GM21529 (cell line): ENCODE results near the gene RFX1.
"Not testable (repeated sequence)": the region's sequence is repeated elsewhere in the genome, so short reads cannot be mapped to it uniquely, and the experiment has no call there.

Experiments
- ATAC-seq: cut with Tn5 transposase; IDR thresholded peaks from one replicate; pipeline ENCODE4 v1.9.1; 2021; ENCODE audit not compliant: unreplicated experiment

Gene RFX1

GRCh38 chr19:14027856-14028450 is 21.8 kb upstream of the RFX1 start, which contains the start of gene RLN3:
RLN3 (plus strand) TSS chr19:14028148; CDS start chr19:14028205, 57 bp downstream.
- ATAC-seq: no peak

GRCh38 chr19:14026652-14027192 is 20.6 kb upstream of the RFX1 start:
- not testable (repeated sequence) for ATAC-seq

- ATAC-seq: no peak
Observed at GRCh38 chr19:14023404-14024235, 17.5 kb upstream of the RFX1 start.

- ATAC-seq: no peak
Observed at GRCh38 chr19:14022469-14022868, 16.3 kb upstream of the RFX1 start.

- no peak for ATAC-seq
Observed at GRCh38 chr19:14021474-14021873, 15.4 kb upstream of the RFX1 start.

- ATAC-seq: not testable (repeated sequence)
Observed at GRCh38 chr19:14019739-14020138, 13.6 kb upstream of the RFX1 start.

- ATAC-seq: no peak
Observed at GRCh38 chr19:14019100-14019499, 13.0 kb upstream of the RFX1 start.

GRCh38 chr19:14015524-14016035 is 9.5 kb upstream of the RFX1 start:
- ATAC-seq: peak; percentile 79

GRCh38 chr19:14012378-14012915 is 6.3 kb upstream of the RFX1 start:
- no peak for ATAC-seq

- ATAC-seq: peak; percentile 33
Observed at GRCh38 chr19:14006766-14007562, 844 bp upstream of the RFX1 start.

- ATAC-seq: no peak
Observed at GRCh38 chr19:14005349-14006084, 603 bp downstream of the RFX1 start.

GRCh38 chr19:14004619-14005348 is 1.3 kb downstream of the RFX1 start:
- ATAC-seq: no peak

GRCh38 chr19:14003251-14004055 is 2.7 kb downstream of the RFX1 start:
- ATAC-seq: no peak

GRCh38 chr19:14002571-14003250 is 3.4 kb downstream of the RFX1 start:
- ATAC-seq: no peak

GRCh38 chr19:14000691-14001375 is 5.3 kb downstream of the RFX1 start:
- no peak for ATAC-seq

- ATAC-seq: no peak
Observed at GRCh38 chr19:13999085-13999484, 7.0 kb downstream of the RFX1 start.

- ATAC-seq: no peak
Observed at GRCh38 chr19:13998426-13998825, 7.7 kb downstream of the RFX1 start.

GRCh38 chr19:13997631-13997962 is 8.5 kb downstream of the RFX1 start:
- ATAC-seq: no peak
